IMR-90 (cell line): ENCODE data around the gene CCN6.

Experiments used
- SMC3 ChIP-seq: fragments of 150-350 bp; IDR thresholded peaks from 2 replicates; pipeline ENCODE4 v1.6.1; 2016; ENCODE audit warnings: low read depth, mild to moderate bottlenecking, antibody characterized with exemption, low read length, moderate library complexity
- USF2 ChIP-seq: fragments of 150-350 bp; IDR thresholded peaks from 2 replicates; pipeline ENCODE4 v1.6.1; 2017; ENCODE audit warnings: mild to moderate bottlenecking, antibody characterized with exemption, low read length, low read depth

DNA sequence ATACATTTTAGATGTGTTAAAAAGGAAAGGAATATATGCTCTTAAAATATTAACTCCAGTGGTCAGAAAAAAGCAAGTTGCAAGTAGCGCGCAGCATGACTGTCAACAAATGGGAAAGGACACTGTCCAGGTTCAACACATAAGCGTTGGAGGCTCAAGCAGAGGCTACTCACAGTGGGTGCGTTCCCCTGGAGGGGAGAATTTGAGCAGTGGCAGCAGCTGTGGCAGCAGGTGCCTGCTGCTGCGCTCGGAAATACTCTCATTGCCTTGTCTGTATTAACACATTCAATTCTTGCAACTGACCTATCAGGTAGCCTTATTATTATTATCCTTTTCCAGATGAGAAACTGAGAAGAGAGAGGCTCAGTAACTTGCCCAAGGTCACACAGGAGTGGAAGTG, 21.9 kb upstream of the CCN6 start:
- TF ChIP-seq SMC3 (no peak), USF2 (no peak)
